GM12872 (cell line): ENCODE results near the gene FGF21.
A peak's percentile ranks its signal among the peaks of the same experiment; 100 is the strongest.

Source experiments
- CTCF ChIP-seq: IDR thresholded peaks from 3 replicates; pipeline ENCODE4 v1.5.1; 2011; ENCODE audit warnings: low read depth, mild to moderate bottlenecking, low read length, moderate library complexity; ENCODE audit not compliant: insufficient read depth

The FGF21 gene

GRCh38 chr19:48737360-48737998 is 17.8 kb upstream of the FGF21 start:
- no peak for TF ChIP-seq CTCF

GRCh38 chr19:48738557-48739403 is 16.5 kb upstream of the FGF21 start:
- peak; percentile 35; the same call in 1 of the 3 replicates for TF ChIP-seq CTCF

GRCh38 chr19:48739404-48740163 is 15.7 kb upstream of the FGF21 start:
- no peak for TF ChIP-seq CTCF

GRCh38 chr19:48740164-48740972 is 15.0 kb upstream of the FGF21 start, which contains the start of gene RASIP1:
Gene RASIP1 (minus strand): TSS chr19:48740610. CDS start chr19:48740282, 328 bp downstream.
- TF ChIP-seq CTCF: no peak

- no peak for TF ChIP-seq CTCF
Observed at GRCh38 chr19:48741129-48741999, 14.0 kb upstream of the FGF21 start.

GRCh38 chr19:48742096-48742495 is 13.2 kb upstream of the FGF21 start:
- TF ChIP-seq CTCF: no peak
